ENCODE data around the gene MEGF11.
"Not testable (repeated sequence)": the region's sequence is repeated elsewhere in the genome, so short reads cannot be mapped to it uniquely, and the experiment has no call there.

MEGF11 gene

DNA sequence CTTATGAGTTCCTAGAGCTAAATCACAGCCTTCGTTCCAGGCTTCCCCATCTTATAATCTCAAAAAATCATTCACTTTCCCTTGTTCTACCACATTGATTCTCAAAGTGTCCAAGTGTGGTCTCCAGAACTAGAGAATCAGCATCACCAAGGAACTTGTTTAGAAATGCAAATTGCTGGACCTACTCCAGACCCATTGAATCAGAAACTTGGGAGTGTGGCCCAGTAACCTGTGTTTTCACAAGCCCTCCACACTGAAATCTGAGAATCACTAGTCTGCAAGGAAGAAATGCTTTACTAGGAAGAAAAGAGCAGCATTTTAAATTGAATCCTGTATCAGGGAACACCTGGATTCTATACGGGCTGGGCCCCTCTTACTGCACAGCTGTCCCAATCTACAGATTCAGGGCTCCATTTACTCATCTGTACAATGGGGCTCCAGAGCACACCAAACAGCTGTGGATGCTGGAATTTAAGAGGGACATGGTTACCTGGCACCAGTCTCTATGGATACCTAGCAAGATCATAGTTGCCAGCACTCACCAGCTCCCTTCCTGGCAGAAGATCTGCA is 3.9 kb downstream of the MEGF11 start:
- Histone ChIP-seq H3K36me3 (ENCODE audit: control insufficient read depth, insufficient read depth, low read length) (no peaks in the 10 kb centered on the region), H3K27me3 (ENCODE audit: control insufficient read depth, insufficient read depth, low read length) (peaks cover 43% of the 10 kb centered on the region), H3K4me1 (ENCODE audit: control insufficient read depth, insufficient read depth, low read length) (peaks cover 20% of the 10 kb centered on the region), H3K9ac (ENCODE audit: low read depth, low read length) (no peak overlapping the region), H3K4me3 (ENCODE audit: low read depth, low read length) (peak overlapping the region; percentile 8), H3K9me3 (ENCODE audit: control insufficient read depth, insufficient read depth, low read length) (no peaks in the 10 kb centered on the region)

DNA sequence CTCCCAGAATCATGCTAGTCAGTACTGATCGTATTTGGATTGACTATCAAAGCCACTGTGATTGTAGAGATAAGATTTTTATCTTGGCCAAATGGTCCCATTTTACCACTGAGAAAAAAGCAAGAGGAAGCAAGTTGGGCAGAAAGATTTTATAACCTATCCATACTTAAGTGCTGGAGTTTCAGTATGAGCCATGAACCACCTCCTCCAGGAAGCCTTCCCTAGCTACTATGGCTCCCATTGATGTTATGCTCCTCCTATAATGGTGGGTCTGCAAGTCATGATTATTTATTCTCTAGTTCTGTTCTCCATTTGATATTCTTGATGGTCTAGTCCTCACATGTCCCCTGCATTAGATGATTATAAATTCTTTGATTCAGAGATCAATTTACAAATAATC is 6.6 kb downstream of the MEGF11 start:
- Histone ChIP-seq H3K4me1 (ENCODE audit: control insufficient read depth, insufficient read depth, low read length) (peaks cover 18% of the 10 kb centered on the region), H3K27me3 (ENCODE audit: control insufficient read depth, insufficient read depth, low read length) (peaks cover 26% of the 10 kb centered on the region), H3K9ac (ENCODE audit: low read depth, low read length) (no peak overlapping the region), H3K36me3 (ENCODE audit: control insufficient read depth, insufficient read depth, low read length) (no peaks in the 10 kb centered on the region), H3K9me3 (ENCODE audit: control insufficient read depth, insufficient read depth, low read length) (no peaks in the 10 kb centered on the region), H3K4me3 (ENCODE audit: low read depth, low read length) (no peak overlapping the region)

GRCh38 chr15:66245832-66246231 is 7.7 kb downstream of the MEGF11 start:
- peaks cover 16% of the 10 kb centered on the region for H3K27me3 ChIP-seq (ENCODE audit: control insufficient read depth, insufficient read depth, low read length)

GRCh38 chr15:66241908-66242285 is 11.7 kb downstream of the MEGF11 start:
- Histone ChIP-seq H3K36me3 (ENCODE audit: control insufficient read depth, insufficient read depth, low read length) (no peaks in the 10 kb centered on the region), H3K27me3 (ENCODE audit: control insufficient read depth, insufficient read depth, low read length) (no peaks in the 10 kb centered on the region), H3K9ac (ENCODE audit: low read depth, low read length) (no peak overlapping the region), H3K4me3 (ENCODE audit: low read depth, low read length) (no peak overlapping the region), H3K9me3 (ENCODE audit: control insufficient read depth, insufficient read depth, low read length) (no peaks in the 10 kb centered on the region), H3K4me1 (ENCODE audit: control insufficient read depth, insufficient read depth, low read length) (no peaks in the 10 kb centered on the region)

More at GRCh38 chr15:66245832-66246231, 7.7 kb downstream of the MEGF11 start:
- H3K36me3 ChIP-seq (ENCODE audit: control insufficient read depth, insufficient read depth, low read length); H3K4me1 ChIP-seq (ENCODE audit: control insufficient read depth, insufficient read depth, low read length); H3K9ac ChIP-seq (ENCODE audit: low read depth, low read length); H3K9me3 ChIP-seq (ENCODE audit: control insufficient read depth, insufficient read depth, low read length); H3K4me3 ChIP-seq (ENCODE audit: low read depth, low read length): not testable (repeated sequence)

DNA sequence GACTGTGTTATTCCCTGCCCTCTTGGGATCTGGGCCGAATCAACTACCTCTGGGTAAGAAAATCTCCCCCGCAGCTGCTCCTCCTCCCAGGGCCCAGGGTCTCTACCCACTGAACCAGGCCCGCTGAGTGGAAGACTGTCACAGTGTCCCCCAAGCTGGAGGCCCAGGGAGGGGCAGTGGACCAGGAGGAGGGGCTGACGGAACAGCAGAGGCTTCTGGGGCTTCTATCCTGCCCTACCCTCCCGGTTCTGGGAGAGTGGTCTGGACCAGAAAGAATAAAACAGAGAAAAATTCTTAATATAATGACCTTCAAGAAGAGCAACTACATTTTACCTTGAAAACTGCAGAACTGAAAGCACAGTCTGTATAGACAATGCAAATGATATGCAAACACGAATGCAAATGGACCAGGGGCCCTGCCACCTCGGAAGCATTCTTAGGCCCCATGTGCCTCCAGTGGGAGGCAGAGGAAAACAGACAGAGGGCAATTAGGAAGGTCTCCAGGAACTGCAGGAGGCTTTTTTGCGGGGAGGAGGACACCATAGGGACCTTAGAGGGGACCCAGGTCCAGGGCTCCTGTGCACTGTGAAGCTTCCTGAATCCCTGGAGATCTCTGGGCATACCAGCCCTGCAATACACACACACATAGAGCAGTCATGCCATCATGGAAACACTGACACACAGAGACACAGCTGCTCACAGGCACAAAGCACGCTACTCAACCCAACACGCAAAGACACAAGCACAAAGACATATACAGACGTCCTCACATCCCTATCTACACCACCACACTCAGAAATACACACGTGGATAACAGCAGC is 12.3 kb downstream of the MEGF11 start:
- H3K4me1 ChIP-seq (ENCODE audit: control insufficient read depth, insufficient read depth, low read length) = no peaks in the 10 kb centered on the region
- no peak overlapping the region for H3K9ac ChIP-seq (ENCODE audit: low read depth, low read length)
- H3K9me3 ChIP-seq (ENCODE audit: control insufficient read depth, insufficient read depth, low read length) = no peaks in the 10 kb centered on the region
- no peak overlapping the region for H3K4me3 ChIP-seq (ENCODE audit: low read depth, low read length)
- no peaks in the 10 kb centered on the region for H3K27me3 ChIP-seq (ENCODE audit: control insufficient read depth, insufficient read depth, low read length)
- no peaks in the 10 kb centered on the region for H3K36me3 ChIP-seq (ENCODE audit: control insufficient read depth, insufficient read depth, low read length)

- Histone ChIP-seq H3K27me3 (ENCODE audit: control insufficient read depth, insufficient read depth, low read length) (no peaks in the 10 kb centered on the region), H3K9me3 (ENCODE audit: control insufficient read depth, insufficient read depth, low read length) (no peaks in the 10 kb centered on the region), H3K36me3 (ENCODE audit: control insufficient read depth, insufficient read depth, low read length) (no peaks in the 10 kb centered on the region), H3K9ac (ENCODE audit: low read depth, low read length) (no peak overlapping the region), H3K4me3 (ENCODE audit: low read depth, low read length) (no peak overlapping the region), H3K4me1 (ENCODE audit: control insufficient read depth, insufficient read depth, low read length) (no peaks in the 10 kb centered on the region)
Observed at GRCh38 chr15:66240240-66240794, 13.2 kb downstream of the MEGF11 start.

DNA sequence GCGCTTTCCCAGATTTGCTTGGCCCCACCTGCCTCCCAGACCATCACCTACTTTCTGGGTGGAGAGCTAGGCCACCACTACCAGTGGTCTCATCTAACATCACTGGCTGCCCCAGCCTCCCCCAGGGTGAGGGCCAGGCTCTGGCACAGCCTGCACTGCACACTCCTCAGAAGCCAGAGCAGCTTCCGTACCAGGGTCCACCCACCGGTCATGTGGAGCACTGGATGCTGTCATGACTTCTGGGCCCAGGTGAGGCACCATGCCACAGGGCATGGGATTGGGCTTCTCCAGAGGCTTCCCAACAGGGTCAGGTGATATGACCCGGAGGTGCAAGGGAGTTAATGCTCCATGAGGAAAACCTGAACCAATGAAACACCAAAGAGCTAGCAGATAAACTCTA is 14.0 kb downstream of the MEGF11 start:
- H3K27me3 ChIP-seq (ENCODE audit: control insufficient read depth, insufficient read depth, low read length) = no peaks in the 10 kb centered on the region
- H3K4me3 ChIP-seq (ENCODE audit: low read depth, low read length) = no peak overlapping the region
- H3K4me1 ChIP-seq (ENCODE audit: control insufficient read depth, insufficient read depth, low read length) = no peaks in the 10 kb centered on the region
- H3K36me3 ChIP-seq (ENCODE audit: control insufficient read depth, insufficient read depth, low read length) = no peaks in the 10 kb centered on the region
- no peaks in the 10 kb centered on the region for H3K9me3 ChIP-seq (ENCODE audit: control insufficient read depth, insufficient read depth, low read length)
- no peak overlapping the region for H3K9ac ChIP-seq (ENCODE audit: low read depth, low read length)

- no peak overlapping the region for H3K4me3 ChIP-seq (ENCODE audit: low read depth, low read length)
- H3K9ac ChIP-seq (ENCODE audit: low read depth, low read length) = no peak overlapping the region
- no peaks in the 10 kb centered on the region for H3K36me3 ChIP-seq (ENCODE audit: control insufficient read depth, insufficient read depth, low read length)
- H3K27me3 ChIP-seq (ENCODE audit: control insufficient read depth, insufficient read depth, low read length) = no peaks in the 10 kb centered on the region
- no peaks in the 10 kb centered on the region for H3K9me3 ChIP-seq (ENCODE audit: control insufficient read depth, insufficient read depth, low read length)
- no peaks in the 10 kb centered on the region for H3K4me1 ChIP-seq (ENCODE audit: control insufficient read depth, insufficient read depth, low read length)
Observed at GRCh38 chr15:66238318-66238717, 15.2 kb downstream of the MEGF11 start.

GRCh38 chr15:66237513-66238235 is 15.9 kb downstream of the MEGF11 start:
- Histone ChIP-seq H3K4me1 (ENCODE audit: control insufficient read depth, insufficient read depth, low read length) (no peaks in the 10 kb centered on the region), H3K9ac (ENCODE audit: low read depth, low read length) (no peak overlapping the region), H3K36me3 (ENCODE audit: control insufficient read depth, insufficient read depth, low read length) (no peaks in the 10 kb centered on the region), H3K4me3 (ENCODE audit: low read depth, low read length) (no peak overlapping the region), H3K27me3 (ENCODE audit: control insufficient read depth, insufficient read depth, low read length) (no peaks in the 10 kb centered on the region), H3K9me3 (ENCODE audit: control insufficient read depth, insufficient read depth, low read length) (no peaks in the 10 kb centered on the region)

- no peaks in the 10 kb centered on the region for H3K27me3 ChIP-seq (ENCODE audit: control insufficient read depth, insufficient read depth, low read length)
- H3K36me3 ChIP-seq (ENCODE audit: control insufficient read depth, insufficient read depth, low read length) = no peaks in the 10 kb centered on the region
- H3K9me3 ChIP-seq (ENCODE audit: control insufficient read depth, insufficient read depth, low read length) = no peaks in the 10 kb centered on the region
- no peak overlapping the region for H3K9ac ChIP-seq (ENCODE audit: low read depth, low read length)
- H3K4me3 ChIP-seq (ENCODE audit: low read depth, low read length) = no peak overlapping the region
- H3K4me1 ChIP-seq (ENCODE audit: control insufficient read depth, insufficient read depth, low read length) = no peaks in the 10 kb centered on the region
Observed at GRCh38 chr15:66236806-66237375, 16.7 kb downstream of the MEGF11 start.

- Histone ChIP-seq H3K9me3 (ENCODE audit: control insufficient read depth, insufficient read depth, low read length) (no peaks in the 10 kb centered on the region), H3K4me3 (ENCODE audit: low read depth, low read length) (no peak overlapping the region), H3K4me1 (ENCODE audit: control insufficient read depth, insufficient read depth, low read length) (no peaks in the 10 kb centered on the region), H3K9ac (ENCODE audit: low read depth, low read length) (no peak overlapping the region), H3K36me3 (ENCODE audit: control insufficient read depth, insufficient read depth, low read length) (no peaks in the 10 kb centered on the region), H3K27me3 (ENCODE audit: control insufficient read depth, insufficient read depth, low read length) (no peaks in the 10 kb centered on the region)
Observed at GRCh38 chr15:66235866-66236265, 17.7 kb downstream of the MEGF11 start.
